ENCODE results near the gene LRP8. TPM values are rescaled to one million over a fixed set of nuclear protein-coding genes. Genes with fewer than 3 reads are reported as not detected.

Gene LRP8
- total and polyA plus RNA-seq, 7 donors: 0.17 to 2.4 (median 0.94) TPM

DNA sequence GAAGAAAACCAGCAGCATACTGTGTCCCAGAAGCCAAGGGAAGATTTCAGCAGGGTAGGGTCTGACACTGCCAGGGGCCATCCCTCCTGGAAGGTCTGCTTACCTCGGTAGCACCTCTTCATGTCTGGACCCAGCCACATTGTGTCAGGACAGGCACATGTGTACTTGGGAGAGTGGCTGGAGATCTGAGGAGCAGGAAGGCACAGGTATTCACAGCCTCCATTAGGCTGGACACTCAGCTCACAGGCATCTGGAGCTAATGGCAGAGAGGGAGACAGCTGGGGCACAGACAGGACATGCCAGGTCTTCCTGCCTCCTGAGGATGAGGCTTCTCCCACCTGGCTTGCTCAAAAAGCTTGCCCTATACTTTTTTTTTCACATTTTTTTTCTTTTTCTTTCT is 69.7 kb downstream of the LRP8 start:
- DNase-seq (no peak), ATAC-seq (no peak)
- intact Hi-C loops (cut with DNase I): no loop called here
- Histone ChIP-seq H3K27ac (no peak overlapping the region), H3K9me3 (no peaks in the 10 kb centered on the region), H3K4me3 (no peak overlapping the region), H3K4me1 (no peaks in the 10 kb centered on the region), H3K36me3 (ENCODE audit: insufficient read depth in 1 of 2, low read depth in 1 of 2) (no peaks in the 10 kb centered on the region), H3K27me3 (ENCODE audit: insufficient read depth in 3 of 3, low read length in 2 of 3) (no peaks in the 10 kb centered on the region)
- TF ChIP-seq CTCF (IDR thresholded peaks at IDR 0.05): no peak
- WGBS, 3 donors: 72 to 87% (median 77%) methylated on average over 1 of the region's 1 CpG

DNA sequence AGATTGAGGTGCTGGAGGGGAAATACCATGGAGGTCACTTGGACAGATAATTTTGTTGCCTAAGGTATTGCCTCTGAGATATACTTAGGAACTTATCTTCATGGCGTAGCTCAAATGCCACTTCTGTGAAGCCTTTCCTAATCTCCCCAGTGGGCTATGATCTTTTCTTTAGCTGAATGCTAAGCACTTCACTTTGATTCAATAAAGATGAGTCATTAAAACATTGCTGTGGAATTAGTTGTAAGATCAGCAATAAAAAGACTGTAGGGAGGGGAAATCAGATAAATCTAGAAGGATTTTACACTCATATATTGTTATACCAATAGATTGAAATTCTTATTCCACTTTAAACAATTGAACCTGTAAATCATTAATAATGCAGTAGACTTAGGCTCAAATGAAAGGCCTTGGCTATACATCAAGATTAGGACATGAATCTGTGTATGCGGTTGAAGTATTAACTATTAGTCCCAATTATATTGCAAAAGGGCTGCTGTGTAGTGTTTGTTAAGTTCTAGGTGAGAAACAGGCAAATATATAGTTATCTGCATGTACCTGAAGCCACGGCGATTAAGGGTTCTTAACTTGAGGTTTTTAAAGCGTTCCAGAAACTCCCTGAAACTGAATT is 70.3 kb downstream of the LRP8 start:
- no peak for TF ChIP-seq CTCF (IDR thresholded peaks at IDR 0.05)
- Histone ChIP-seq H3K9me3 (no peaks in the 10 kb centered on the region), H3K36me3 (ENCODE audit: insufficient read depth in 1 of 2, low read depth in 1 of 2) (no peaks in the 10 kb centered on the region), H3K4me3 (no peak overlapping the region), H3K27ac (no peak overlapping the region), H3K4me1 (no peaks in the 10 kb centered on the region), H3K27me3 (ENCODE audit: insufficient read depth in 3 of 3, low read length in 2 of 3) (no peaks in the 10 kb centered on the region)
- WGBS, 3 donors: 91 to 96% (median 96%) methylated on average over 5 of the region's 5 CpGs
- intact Hi-C loops (cut with DNase I): no loop called here
- DNase-seq (no peak), ATAC-seq (no peak)

- ATAC-seq: no peak
- WGBS, 3 donors: 91 to 94% (median 93%) methylated on average over 11 of the region's 11 CpGs
- DNase-seq: no peak
- no peaks in the 10 kb centered on the region for H3K4me1 ChIP-seq
- no peaks in the 10 kb centered on the region for H3K9me3 ChIP-seq
- no peaks in the 10 kb centered on the region for H3K27me3 ChIP-seq (ENCODE audit: insufficient read depth in 3 of 3, low read length in 2 of 3)
- no peak overlapping the region for H3K27ac ChIP-seq
- intact Hi-C loops (cut with DNase I): no loop called here
- no peak for TF ChIP-seq CTCF (IDR thresholded peaks at IDR 0.05)
- no peaks in the 10 kb centered on the region for H3K36me3 ChIP-seq (ENCODE audit: insufficient read depth in 1 of 2, low read depth in 1 of 2)
- H3K4me3 ChIP-seq: no peak overlapping the region
These were observed 71.1 kb downstream of the LRP8 start for GRCh38 chr1:53256511-53257453.

- intact Hi-C loops (cut with DNase I): no loop called here
- Histone ChIP-seq H3K27ac (no peak overlapping the region), H3K9me3 (no peaks in the 10 kb centered on the region), H3K4me3 (no peak overlapping the region), H3K36me3 (ENCODE audit: insufficient read depth in 1 of 2, low read depth in 1 of 2) (no peaks in the 10 kb centered on the region), H3K27me3 (ENCODE audit: insufficient read depth in 3 of 3, low read length in 2 of 3) (no peaks in the 10 kb centered on the region), H3K4me1 (no peaks in the 10 kb centered on the region)
- DNase-seq (no peak), ATAC-seq (no peak)
- 97 to 99% (median 98%) methylated on average over 4 of the region's 4 CpGs for WGBS, 3 donors
- no peak for TF ChIP-seq CTCF (IDR thresholded peaks at IDR 0.05)
These were observed 72.8 kb downstream of the LRP8 start for GRCh38 chr1:53255031-53255430.

Measured in psoas muscle (tissue), 8 donors.